ENCODE data around the gene LHFPL2. TPM values are rescaled to one million over a fixed set of nuclear protein-coding genes. Genes with fewer than 3 reads are reported as not detected.

The LHFPL2 gene
- total RNA-seq, 2 experiments from 2014 or later, result 0.20 TPM; not detected in 1

- TF ChIP-seq CTCF (IDR thresholded peaks at IDR 0.05), result no peak
- no peaks in the 10 kb centered on the region for H3K36me3 Mint-ChIP-seq (ENCODE audit: low read depth)
- ATAC-seq, result no peak
- DNase-seq, result peak; percentile 8
- H3K27ac Mint-ChIP-seq, result no peak overlapping the region
- H3K4me1 Mint-ChIP-seq (ENCODE audit: low read depth), result no peaks in the 10 kb centered on the region
- ChIA-PET CTCF (no interaction called here), POLR2A (no interaction called here)
- intact Hi-C loops (cut with micrococcal nuclease), result no loop called here
- H3K9me3 Mint-ChIP-seq, result no peaks in the 10 kb centered on the region
- no peak overlapping the region for H3K4me3 Mint-ChIP-seq
- H3K27me3 Mint-ChIP-seq, result peaks cover 7% of the 10 kb centered on the region
These were observed 88.3 kb downstream of the LHFPL2 start for GRCh38 chr5:78560000-78560855.

GRCh38 chr5:78557601-78558000 is 91.0 kb downstream of the LHFPL2 start:
- TF ChIP-seq CTCF (IDR thresholded peaks at IDR 0.05), result no peak
- H3K27me3 Mint-ChIP-seq, result peaks cover 5% of the 10 kb centered on the region
- POLR2A ChIA-PET, result interaction anchor here (0.6 kb wide), 1 partner anchor 196 kb away, joined by 3 read pairs; no protein-coding TSS in a partner anchor
- no peaks in the 10 kb centered on the region for H3K9me3 Mint-ChIP-seq
- ATAC-seq, result no peak
- intact Hi-C loops (cut with micrococcal nuclease), result no loop called here
- CTCF ChIA-PET, result no interaction called here
- DNase-seq, result no peak
- no peaks in the 10 kb centered on the region for H3K36me3 Mint-ChIP-seq (ENCODE audit: low read depth)
- peaks cover 3% of the 10 kb centered on the region for H3K4me1 Mint-ChIP-seq (ENCODE audit: low read depth)
- H3K27ac Mint-ChIP-seq, result no peak overlapping the region
- no peak overlapping the region for H3K4me3 Mint-ChIP-seq

GRCh38 chr5:78555870-78556269 is 92.7 kb downstream of the LHFPL2 start:
- Mint-ChIP-seq H3K4me1 (ENCODE audit: low read depth) (peaks cover 3% of the 10 kb centered on the region), H3K27ac (no peak overlapping the region), H3K27me3 (peaks cover 5% of the 10 kb centered on the region), H3K9me3 (no peaks in the 10 kb centered on the region), H3K36me3 (ENCODE audit: low read depth) (no peaks in the 10 kb centered on the region), H3K4me3 (no peak overlapping the region)
- ChIA-PET POLR2A (no interaction called here), CTCF (no interaction called here)
- TF ChIP-seq CTCF (IDR thresholded peaks at IDR 0.05), result no peak
- ATAC-seq, result no peak
- intact Hi-C loops (cut with micrococcal nuclease), result no loop called here
- no peak for DNase-seq

- Mint-ChIP-seq H3K4me3 (no peak overlapping the region), H3K4me1 (ENCODE audit: low read depth) (peaks cover 3% of the 10 kb centered on the region), H3K27ac (no peak overlapping the region), H3K27me3 (peaks cover 5% of the 10 kb centered on the region), H3K9me3 (no peaks in the 10 kb centered on the region), H3K36me3 (ENCODE audit: low read depth) (no peaks in the 10 kb centered on the region)
- no peak for DNase-seq
- no peak for ATAC-seq
- ChIA-PET CTCF (no interaction called here), POLR2A (no interaction called here)
- intact Hi-C loops (cut with micrococcal nuclease), result no loop called here
- no peak for TF ChIP-seq CTCF (IDR thresholded peaks at IDR 0.05)
These were observed 93.9 kb downstream of the LHFPL2 start for GRCh38 chr5:78554670-78555069.

GRCh38 chr5:78553580-78554353 is 94.8 kb downstream of the LHFPL2 start:
- H3K9me3 Mint-ChIP-seq, result no peaks in the 10 kb centered on the region
- H3K4me1 Mint-ChIP-seq (ENCODE audit: low read depth), result peaks cover 3% of the 10 kb centered on the region
- no peaks in the 10 kb centered on the region for H3K36me3 Mint-ChIP-seq (ENCODE audit: low read depth)
- no peak overlapping the region for H3K27ac Mint-ChIP-seq
- DNase-seq, result no peak
- no peak for TF ChIP-seq CTCF (IDR thresholded peaks at IDR 0.05)
- POLR2A ChIA-PET, result no interaction called here
- CTCF ChIA-PET, result interaction anchor here (0.6 to 1.2 kb wide), 2 partner anchors 13 to 20 kb away, joined by 3 to 4 read pairs; no protein-coding TSS in a partner anchor
- intact Hi-C loops (cut with micrococcal nuclease), result no loop called here
- H3K27me3 Mint-ChIP-seq, result peaks cover 5% of the 10 kb centered on the region
- ATAC-seq, result no peak
- no peak overlapping the region for H3K4me3 Mint-ChIP-seq

Measured in activated CD8-positive, alpha-beta T cell treated with anti-CD3 and anti-CD28 coated beads for 36 hours (primary cell).